ENCODE measurements around the gene HLA-A.
"Not testable (repeated sequence)": the region's sequence is repeated elsewhere in the genome, so short reads cannot be mapped to it uniquely, and the experiment has no call there.

HLA-A gene

DNA sequence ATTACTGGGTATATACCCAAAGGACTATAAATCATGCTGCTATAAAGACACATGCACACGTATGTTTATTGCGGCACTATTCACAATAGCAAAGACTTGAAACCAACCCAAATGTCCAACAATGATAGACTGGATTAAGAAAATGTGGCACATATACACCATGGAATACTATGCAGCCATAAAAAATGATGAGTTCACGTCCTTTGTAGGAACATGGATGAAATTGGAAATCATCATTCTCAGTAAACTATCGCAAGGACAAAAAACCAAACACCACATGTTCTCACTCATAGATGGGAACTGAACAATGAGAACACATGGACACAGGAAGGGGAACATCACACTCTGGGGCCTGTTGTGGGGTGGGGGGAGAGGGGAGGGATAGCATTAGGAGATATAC lies 37.7 kb downstream of the HLA-A start:
- H3K4me3 ChIP-seq (ENCODE audit: low read depth, low read length); H4K8ac ChIP-seq (ENCODE audit: low read depth, low read length); DNase-seq; H3K4ac ChIP-seq (ENCODE audit: low read depth, low read length); H3K14ac ChIP-seq (ENCODE audit: low read length); H3K27ac ChIP-seq (ENCODE audit: low read depth, low read length); H2BK5ac ChIP-seq (ENCODE audit: low read depth, low read length, poor library complexity); H2BK12ac ChIP-seq (ENCODE audit: low read length); H4K91ac ChIP-seq (ENCODE audit: low read depth, low read length); H2BK120ac ChIP-seq (ENCODE audit: insufficient read depth, low read length, poor library complexity); H4K12ac ChIP-seq (ENCODE audit: low read depth, low read length); H3K9me3 ChIP-seq (ENCODE audit: insufficient read depth, low read depth, low read length); H3K9ac ChIP-seq (ENCODE audit: low read length); H2AFZ ChIP-seq (ENCODE audit: insufficient read depth, low read length, poor library complexity); H3K23ac ChIP-seq (ENCODE audit: low read length); H3K79me1 ChIP-seq (ENCODE audit: low read length); H3K4me1 ChIP-seq (ENCODE audit: control insufficient read depth in 1 of 2, insufficient read depth in 2 of 2, low read length in 2 of 2); H3K18ac ChIP-seq (ENCODE audit: low read length); H2AK5ac ChIP-seq (ENCODE audit: low read length); H3K4me2 ChIP-seq (ENCODE audit: low read length); H3K36me3 ChIP-seq (ENCODE audit: control insufficient read depth in 1 of 2, insufficient read depth in 2 of 2, low read length in 2 of 2); H3K79me2 ChIP-seq (ENCODE audit: control insufficient read depth, insufficient read depth, low read length, poor library complexity): not testable (repeated sequence)
- H3K27me3 ChIP-seq (ENCODE audit: insufficient read depth, low read length): peaks cover 15% of the 10 kb centered on the region
- no CpG with 5 or more reads among the region's 4 CpGs for WGBS (ENCODE audit: extremely low coverage, insufficient coverage, insufficient read length)

DNA sequence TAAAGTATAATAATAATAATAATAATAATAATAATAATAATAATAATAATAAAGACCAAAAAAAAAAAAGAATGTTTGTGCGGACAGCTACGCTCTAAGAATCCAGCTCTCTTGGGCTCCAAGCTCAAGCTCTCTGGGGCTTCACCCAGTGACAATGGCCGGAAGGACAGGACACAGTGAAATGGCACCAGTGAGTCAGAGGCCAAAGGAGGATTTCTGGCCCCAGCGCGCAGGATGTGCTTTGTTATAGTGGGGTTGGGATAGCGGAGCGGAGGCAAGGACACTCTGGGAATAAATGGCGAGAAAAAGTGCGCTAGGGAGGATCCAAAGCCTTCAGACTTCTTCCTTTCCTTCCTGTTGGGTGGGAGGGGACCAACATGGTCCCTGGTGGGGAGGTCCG lies 38.2 kb downstream of the HLA-A start:
- Histone ChIP-seq H2BK12ac (ENCODE audit: low read length) (no peak overlapping the region), H3K4ac (ENCODE audit: low read depth, low read length) (no peak overlapping the region), H3K36me3 (ENCODE audit: control insufficient read depth in 1 of 2, insufficient read depth in 2 of 2, low read length in 2 of 2) (no peaks in the 10 kb centered on the region), H3K27me3 (ENCODE audit: insufficient read depth, low read length) (peaks cover 10% of the 10 kb centered on the region), H2BK120ac (ENCODE audit: insufficient read depth, low read length, poor library complexity) (no peak overlapping the region), H3K18ac (ENCODE audit: low read length) (no peak overlapping the region), H4K12ac (ENCODE audit: low read depth, low read length) (no peak overlapping the region), H3K4me3 (ENCODE audit: low read depth, low read length) (no peak overlapping the region), H3K79me2 (ENCODE audit: control insufficient read depth, insufficient read depth, low read length, poor library complexity) (no peaks in the 10 kb centered on the region), H4K8ac (ENCODE audit: low read depth, low read length) (no peak overlapping the region), H3K27ac (ENCODE audit: low read depth, low read length) (no peak overlapping the region), H3K9me3 (ENCODE audit: insufficient read depth, low read depth, low read length) (peaks cover 1% of the 10 kb centered on the region), H3K9ac (ENCODE audit: low read length) (no peak overlapping the region), H3K4me1 (ENCODE audit: control insufficient read depth in 1 of 2, insufficient read depth in 2 of 2, low read length in 2 of 2) (peaks cover 0 to 5% of the 10 kb centered on the region in 2 experiments), H2AK5ac (ENCODE audit: low read length) (no peak overlapping the region), H2AFZ (ENCODE audit: insufficient read depth, low read length, poor library complexity) (no peak overlapping the region), H3K79me1 (ENCODE audit: low read length) (no peaks in the 10 kb centered on the region), H2BK5ac (ENCODE audit: low read depth, low read length, poor library complexity) (no peak overlapping the region), H3K14ac (ENCODE audit: low read length) (no peak overlapping the region), H4K91ac (ENCODE audit: low read depth, low read length) (no peak overlapping the region), H3K23ac (ENCODE audit: low read length) (no peak overlapping the region), H3K4me2 (ENCODE audit: low read length) (no peak overlapping the region)
- WGBS (ENCODE audit: extremely low coverage, insufficient coverage, insufficient read length): no CpG with 5 or more reads among the region's 10 CpGs
- no peak for DNase-seq

DNA sequence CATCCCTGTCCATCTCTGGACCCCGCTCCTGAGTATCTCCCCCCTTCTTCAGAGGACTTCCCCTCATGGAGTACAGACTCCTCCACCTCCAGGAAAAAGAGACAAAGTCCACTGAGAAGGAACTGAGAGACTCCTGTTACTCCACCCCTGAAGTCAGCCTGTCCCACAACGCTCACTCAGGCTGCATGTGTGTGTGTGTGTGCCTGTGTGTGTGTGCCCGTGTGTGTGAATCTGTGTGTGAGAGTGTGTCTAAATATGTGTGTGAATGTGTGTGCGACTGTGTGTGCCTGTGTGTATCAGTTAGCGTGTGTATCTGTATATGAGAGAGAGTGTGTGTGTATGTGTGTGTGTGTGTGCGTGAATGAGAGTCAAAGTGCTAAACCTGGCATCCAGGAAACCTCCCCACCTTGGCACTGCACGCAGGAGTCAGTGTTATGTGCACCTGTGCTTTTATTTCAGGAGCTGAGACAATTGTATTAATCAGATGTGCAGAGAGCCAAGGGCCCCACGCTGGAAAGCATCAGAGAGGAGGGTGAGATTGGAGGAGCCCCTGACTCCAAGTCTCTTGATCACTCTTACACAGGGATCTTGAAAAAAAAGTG lies 39.0 kb downstream of the HLA-A start:
- no peak for DNase-seq
- H3K27me3 ChIP-seq (ENCODE audit: insufficient read depth, low read length): peaks cover 2% of the 10 kb centered on the region
- H3K4me3 ChIP-seq (ENCODE audit: low read depth, low read length): no peak overlapping the region
- H2BK120ac ChIP-seq (ENCODE audit: insufficient read depth, low read length, poor library complexity): no peak overlapping the region
- no peak overlapping the region for H4K91ac ChIP-seq (ENCODE audit: low read depth, low read length)
- no peaks in the 10 kb centered on the region for H3K79me1 ChIP-seq (ENCODE audit: low read length)
- H2AFZ ChIP-seq (ENCODE audit: insufficient read depth, low read length, poor library complexity): no peak overlapping the region
- no peak overlapping the region for H2AK5ac ChIP-seq (ENCODE audit: low read length)
- no peak overlapping the region for H3K23ac ChIP-seq (ENCODE audit: low read length)
- H2BK5ac ChIP-seq (ENCODE audit: low read depth, low read length, poor library complexity): no peak overlapping the region
- H3K36me3 ChIP-seq (ENCODE audit: control insufficient read depth in 1 of 2, insufficient read depth in 2 of 2, low read length in 2 of 2): no peaks in the 10 kb centered on the region
- H3K79me2 ChIP-seq (ENCODE audit: control insufficient read depth, insufficient read depth, low read length, poor library complexity): no peaks in the 10 kb centered on the region
- no CpG with 5 or more reads among the region's 8 CpGs for WGBS (ENCODE audit: extremely low coverage, insufficient coverage, insufficient read length)
- H3K4ac ChIP-seq (ENCODE audit: low read depth, low read length): no peak overlapping the region
- no peak overlapping the region for H3K27ac ChIP-seq (ENCODE audit: low read depth, low read length)
- peaks cover 0 to 3% of the 10 kb centered on the region in 2 experiments for H3K4me1 ChIP-seq (ENCODE audit: control insufficient read depth in 1 of 2, insufficient read depth in 2 of 2, low read length in 2 of 2)
- H3K9ac ChIP-seq (ENCODE audit: low read length): no peak overlapping the region
- H3K18ac ChIP-seq (ENCODE audit: low read length): no peak overlapping the region
- H3K9me3 ChIP-seq (ENCODE audit: insufficient read depth, low read depth, low read length): peaks cover 1% of the 10 kb centered on the region
- H2BK12ac ChIP-seq (ENCODE audit: low read length): no peak overlapping the region
- H4K12ac ChIP-seq (ENCODE audit: low read depth, low read length): no peak overlapping the region
- no peak overlapping the region for H4K8ac ChIP-seq (ENCODE audit: low read depth, low read length)
- no peak overlapping the region for H3K4me2 ChIP-seq (ENCODE audit: low read length)
- H3K14ac ChIP-seq (ENCODE audit: low read length): no peak overlapping the region

DNA sequence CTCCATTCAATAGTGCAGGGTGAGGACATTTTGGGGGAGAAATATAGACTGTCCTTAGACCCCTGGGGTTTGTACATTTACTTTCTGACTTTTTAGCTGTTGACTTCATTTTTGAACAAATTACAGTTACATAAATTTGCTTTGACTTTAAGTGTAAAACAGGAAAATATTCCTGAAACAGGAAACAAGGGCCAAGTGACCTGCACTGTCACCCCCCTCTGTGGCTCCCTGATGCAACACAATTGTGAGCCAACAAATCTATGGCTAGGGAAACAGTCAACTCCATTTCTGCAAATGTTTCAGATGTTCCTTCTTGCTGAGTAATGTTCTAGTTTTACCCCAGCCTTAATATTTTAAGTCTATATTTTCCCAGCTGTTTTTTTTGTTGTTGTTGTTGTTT lies 39.8 kb downstream of the HLA-A start:
- Histone ChIP-seq H3K14ac (ENCODE audit: low read length) (no peak overlapping the region), H2AK5ac (ENCODE audit: low read length) (no peak overlapping the region), H3K27ac (ENCODE audit: low read depth, low read length) (no peak overlapping the region), H3K36me3 (ENCODE audit: control insufficient read depth in 1 of 2, insufficient read depth in 2 of 2, low read length in 2 of 2) (no peaks in the 10 kb centered on the region), H3K4me3 (ENCODE audit: low read depth, low read length) (no peak overlapping the region), H3K79me1 (ENCODE audit: low read length) (no peaks in the 10 kb centered on the region), H4K8ac (ENCODE audit: low read depth, low read length) (no peak overlapping the region), H3K9me3 (ENCODE audit: insufficient read depth, low read depth, low read length) (peaks cover 1% of the 10 kb centered on the region), H2BK12ac (ENCODE audit: low read length) (no peak overlapping the region), H4K91ac (ENCODE audit: low read depth, low read length) (no peak overlapping the region), H2BK5ac (ENCODE audit: low read depth, low read length, poor library complexity) (no peak overlapping the region), H2AFZ (ENCODE audit: insufficient read depth, low read length, poor library complexity) (no peak overlapping the region), H4K12ac (ENCODE audit: low read depth, low read length) (no peak overlapping the region), H2BK120ac (ENCODE audit: insufficient read depth, low read length, poor library complexity) (no peak overlapping the region), H3K4ac (ENCODE audit: low read depth, low read length) (no peak overlapping the region), H3K18ac (ENCODE audit: low read length) (no peak overlapping the region), H3K79me2 (ENCODE audit: control insufficient read depth, insufficient read depth, low read length, poor library complexity) (no peaks in the 10 kb centered on the region), H3K23ac (ENCODE audit: low read length) (no peak overlapping the region), H3K27me3 (ENCODE audit: insufficient read depth, low read length) (peaks cover 1% of the 10 kb centered on the region), H3K4me2 (ENCODE audit: low read length) (no peak overlapping the region), H3K4me1 (ENCODE audit: control insufficient read depth in 1 of 2, insufficient read depth in 2 of 2, low read length in 2 of 2) (peaks cover 0 to 2% of the 10 kb centered on the region in 2 experiments), H3K9ac (ENCODE audit: low read length) (no peak overlapping the region)
- no peak for DNase-seq

Measured in trophoblast cell (in vitro differentiated cells and primary cell).